ENCODE results near the gene GSK3B.
"Not testable (repeated sequence)": the region's sequence is repeated elsewhere in the genome, so short reads cannot be mapped to it uniquely, and the experiment has no call there.

The GSK3B gene

GRCh38 chr3:119937229-119937628, 157.0 kb downstream of the GSK3B start:
- no peak for DNase-seq (ENCODE audit: low spot score)

GRCh38 chr3:119934249-119934648, 160.0 kb downstream of the GSK3B start:
- no peak for DNase-seq (ENCODE audit: low spot score)

- no peak for DNase-seq (ENCODE audit: low spot score)
Measured at GRCh38 chr3:119933207-119933606, 161.0 kb downstream of the GSK3B start.

- DNase-seq (ENCODE audit: low spot score): no peak
Measured at GRCh38 chr3:119930286-119930685, 164.0 kb downstream of the GSK3B start.

GRCh38 chr3:119927190-119927589, 167.1 kb downstream of the GSK3B start:
- no peak for DNase-seq (ENCODE audit: low spot score)

- no peak for DNase-seq (ENCODE audit: low spot score)
Measured at GRCh38 chr3:119924111-119925094, 169.8 kb downstream of the GSK3B start.

GRCh38 chr3:119918992-119919933, 175.0 kb downstream of the GSK3B start:
- DNase-seq (ENCODE audit: low spot score): no peak

GRCh38 chr3:119913021-119913420, 181.2 kb downstream of the GSK3B start:
- no peak for DNase-seq (ENCODE audit: low spot score)

- DNase-seq (ENCODE audit: low spot score): no peak
Measured at GRCh38 chr3:119912220-119912619, 182.0 kb downstream of the GSK3B start.

GRCh38 chr3:119911748-119912147, 182.5 kb downstream of the GSK3B start:
- no peak for DNase-seq (ENCODE audit: low spot score)

- DNase-seq (ENCODE audit: low spot score): no peak
Measured at GRCh38 chr3:119902061-119902460, 192.2 kb downstream of the GSK3B start.

GRCh38 chr3:119901148-119901547, 193.1 kb downstream of the GSK3B start:
- no peak for DNase-seq (ENCODE audit: low spot score)

- no peak for DNase-seq (ENCODE audit: low spot score)
Measured at GRCh38 chr3:119899192-119899511, 195.1 kb downstream of the GSK3B start.

GRCh38 chr3:119898478-119899191, 195.6 kb downstream of the GSK3B start:
- no peak for DNase-seq (ENCODE audit: low spot score)

- no peak for DNase-seq (ENCODE audit: low spot score)
Measured at GRCh38 chr3:119894195-119894594, 200.1 kb downstream of the GSK3B start.

GRCh38 chr3:119893769-119894168, 200.5 kb downstream of the GSK3B start:
- DNase-seq (ENCODE audit: low spot score): no peak

- peak; percentile 50 for DNase-seq (ENCODE audit: low spot score)
Measured at GRCh38 chr3:119891944-119892721, 202.1 kb downstream of the GSK3B start.

- not testable (repeated sequence) for DNase-seq (ENCODE audit: low spot score)
Measured at GRCh38 chr3:119888681-119889080, 205.6 kb downstream of the GSK3B start.

- no peak for DNase-seq (ENCODE audit: low spot score)
Measured at GRCh38 chr3:119885746-119886530, 208.3 kb downstream of the GSK3B start.

GRCh38 chr3:119884161-119884557, 210.1 kb downstream of the GSK3B start:
- DNase-seq (ENCODE audit: low spot score): no peak

All from COLO829 (cell line).